ENCODE measurements around the gene DOCK10.

Gene DOCK10

GRCh38 chr2:225009768-225010167 lies 32.5 kb downstream of the DOCK10 start:
- no peak for DNase-seq

- DNase-seq: no peak
Measured at GRCh38 chr2:225008935-225009334, 33.3 kb downstream of the DOCK10 start.

DNA sequence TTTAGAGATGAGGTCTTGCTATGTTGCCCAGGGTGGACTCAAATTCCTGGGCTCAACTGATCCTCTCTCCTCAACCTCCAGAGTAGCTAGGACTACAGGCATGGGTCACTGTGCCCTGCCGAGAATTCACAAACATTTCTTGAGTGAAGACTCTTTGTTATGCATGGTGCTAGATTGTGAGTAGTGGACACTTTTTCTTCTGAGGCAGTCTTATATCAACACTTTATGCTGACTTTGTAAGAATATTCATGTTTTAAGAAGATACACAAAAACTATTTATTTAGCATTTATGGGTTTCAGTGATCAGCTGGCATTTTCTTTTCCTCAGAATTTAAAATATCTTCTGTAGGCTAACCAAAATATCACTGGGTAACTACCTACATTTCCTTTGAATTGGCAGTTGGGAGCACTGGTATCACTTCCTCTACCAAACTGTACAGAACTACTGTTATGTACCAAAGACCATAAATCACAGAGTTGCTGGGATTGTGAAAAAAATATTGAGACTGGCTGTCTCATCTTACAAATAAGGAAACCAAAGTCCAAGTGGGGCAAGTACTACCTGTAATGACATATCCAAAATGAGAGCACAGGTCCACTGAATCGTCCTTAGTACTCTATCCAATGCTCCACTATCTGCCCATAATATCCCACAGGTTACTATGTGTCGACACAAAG lies 34.0 kb downstream of the DOCK10 start:
- no peak for DNase-seq

DNA sequence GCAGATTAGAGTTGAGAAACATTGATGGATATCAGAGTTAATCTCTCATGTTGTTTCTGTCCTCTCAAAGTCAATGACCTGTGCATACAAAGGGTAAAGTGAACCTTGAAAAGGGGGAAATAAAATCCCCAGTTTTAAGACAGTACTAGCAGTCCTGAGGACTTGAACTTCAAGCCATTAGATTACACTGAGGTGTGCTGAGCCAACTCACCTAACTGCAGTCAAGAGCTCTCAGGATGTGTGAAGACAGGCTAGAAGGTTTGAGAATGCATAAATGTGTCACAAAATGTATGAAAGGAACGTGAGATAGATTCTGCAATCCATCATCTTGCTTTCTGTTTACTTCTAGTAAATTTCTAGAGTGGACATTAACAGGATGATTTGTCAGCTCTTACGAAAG lies 35.5 kb downstream of the DOCK10 start:
- no peak for DNase-seq

DNA sequence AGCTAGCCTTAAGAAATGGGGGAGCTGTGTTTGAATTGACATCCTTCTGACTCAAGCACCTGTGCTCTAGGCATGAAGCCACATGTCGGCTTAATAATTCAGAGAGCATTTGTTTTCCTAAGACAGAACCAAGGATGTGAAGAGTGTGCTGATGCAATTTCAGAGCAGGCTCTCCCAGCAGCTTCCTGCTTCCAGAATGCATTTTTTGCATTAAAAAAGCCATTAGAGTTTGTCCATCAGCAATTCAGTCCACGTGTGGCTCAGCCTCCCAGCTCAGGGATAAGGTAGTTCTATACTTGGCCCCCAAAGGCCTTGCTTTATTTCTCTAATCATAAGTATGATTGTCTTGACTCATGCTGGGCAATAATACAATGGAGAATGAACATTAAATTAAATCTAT lies 37.7 kb downstream of the DOCK10 start:
- DNase-seq: no peak

- no peak for DNase-seq
Measured at GRCh38 chr2:225002656-225003045, 39.6 kb downstream of the DOCK10 start.

DNA sequence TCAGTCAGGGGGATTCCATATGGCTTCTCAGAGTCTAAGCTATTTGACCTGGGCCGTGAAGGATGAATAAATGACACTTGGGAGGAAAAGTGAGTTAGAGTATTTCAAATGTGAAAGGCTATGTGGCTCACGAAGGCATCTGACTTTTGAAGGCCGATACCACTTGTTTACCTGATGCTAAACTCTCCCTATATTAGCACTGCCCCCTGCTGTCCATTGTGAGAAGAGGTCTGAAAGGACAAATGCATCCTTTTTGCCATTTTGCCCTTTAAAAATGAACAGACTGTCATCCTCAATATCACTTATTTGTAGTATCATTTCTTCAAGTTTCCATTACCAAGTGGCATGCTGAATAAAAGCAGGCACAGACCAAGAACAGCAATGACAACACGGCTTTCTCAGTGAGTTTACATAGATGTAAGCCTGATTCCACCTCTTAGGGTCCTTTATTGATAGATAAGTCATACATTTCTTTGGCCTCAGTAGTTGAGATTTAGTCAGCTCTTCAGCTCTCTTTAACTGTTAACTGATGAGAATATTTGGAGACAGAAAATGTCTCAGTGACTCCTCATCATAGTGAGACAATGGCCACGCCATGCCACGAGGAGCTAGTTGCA lies 40.1 kb downstream of the DOCK10 start:
- no peak for DNase-seq

DNA sequence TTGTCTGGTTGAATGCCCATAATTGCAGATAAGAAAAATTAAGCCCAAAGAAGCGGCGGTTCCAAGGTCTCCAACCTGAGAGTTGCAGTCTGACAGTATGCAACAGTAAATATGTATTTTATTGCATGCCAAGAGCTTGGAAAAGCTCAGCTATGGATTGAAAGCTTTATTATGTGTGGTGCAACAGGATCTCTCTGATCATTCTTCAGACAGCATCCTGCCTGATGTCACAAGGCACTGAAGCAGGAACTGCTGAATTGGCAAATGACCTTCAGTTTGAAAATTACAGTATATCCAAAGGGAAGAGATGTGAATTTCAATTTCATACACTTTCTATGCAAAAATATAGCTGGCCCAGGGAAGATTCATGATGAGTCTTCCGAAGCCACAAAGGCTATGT lies 42.5 kb downstream of the DOCK10 start:
- DNase-seq: no peak

DNA sequence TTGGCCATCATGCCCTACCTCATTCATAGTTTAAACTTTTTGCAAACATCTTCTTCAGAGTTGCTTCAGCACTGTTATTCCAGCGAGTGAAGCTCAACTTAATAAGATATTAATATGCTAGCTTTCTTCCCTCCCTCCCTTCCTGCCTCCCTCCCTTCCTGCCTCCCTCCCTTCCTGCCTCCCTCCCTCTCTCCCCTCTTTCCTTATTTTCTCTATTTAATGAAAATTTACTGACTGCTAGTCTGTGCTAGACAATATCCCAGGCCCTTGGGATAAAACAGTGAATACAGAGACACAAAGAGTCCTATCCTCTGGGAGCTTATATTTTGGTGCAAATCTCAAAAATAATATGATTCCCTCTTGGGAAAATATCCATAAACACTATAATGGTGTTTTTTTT lies 42.9 kb downstream of the DOCK10 start:
- no peak for DNase-seq

DNA sequence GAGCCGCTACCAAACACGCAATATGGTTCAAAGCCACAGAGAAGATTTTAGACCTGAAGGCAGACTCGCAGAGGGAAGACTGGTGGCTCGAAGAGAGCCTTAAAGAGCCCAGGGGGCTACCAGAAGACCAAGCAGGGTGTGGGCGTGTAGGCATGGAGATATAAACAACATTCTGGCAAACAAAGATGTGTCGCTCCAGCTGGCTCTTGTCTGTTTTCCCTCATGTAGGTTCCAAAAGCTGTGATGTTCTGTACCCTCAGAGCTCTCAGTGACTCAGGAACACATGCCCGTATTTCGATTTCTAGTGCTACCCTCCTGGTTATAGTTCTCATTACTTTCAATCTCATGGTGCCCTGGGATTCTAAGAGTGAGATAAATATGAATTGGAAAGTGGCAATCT lies 44.5 kb downstream of the DOCK10 start:
- no peak for DNase-seq

- DNase-seq: no peak
Measured at GRCh38 chr2:224995419-224995818, 46.8 kb downstream of the DOCK10 start.

- no peak for DNase-seq
Measured at GRCh38 chr2:224994242-224994823, 47.9 kb downstream of the DOCK10 start.

GRCh38 chr2:224990710-224991109 lies 51.6 kb downstream of the DOCK10 start:
- no peak for DNase-seq

- DNase-seq: no peak
Measured at GRCh38 chr2:224987733-224988132, 54.5 kb downstream of the DOCK10 start.

GRCh38 chr2:224986477-224986876 lies 55.8 kb downstream of the DOCK10 start:
- no peak for DNase-seq

- no peak for DNase-seq
Measured at GRCh38 chr2:224984637-224985036, 57.6 kb downstream of the DOCK10 start.

DNA sequence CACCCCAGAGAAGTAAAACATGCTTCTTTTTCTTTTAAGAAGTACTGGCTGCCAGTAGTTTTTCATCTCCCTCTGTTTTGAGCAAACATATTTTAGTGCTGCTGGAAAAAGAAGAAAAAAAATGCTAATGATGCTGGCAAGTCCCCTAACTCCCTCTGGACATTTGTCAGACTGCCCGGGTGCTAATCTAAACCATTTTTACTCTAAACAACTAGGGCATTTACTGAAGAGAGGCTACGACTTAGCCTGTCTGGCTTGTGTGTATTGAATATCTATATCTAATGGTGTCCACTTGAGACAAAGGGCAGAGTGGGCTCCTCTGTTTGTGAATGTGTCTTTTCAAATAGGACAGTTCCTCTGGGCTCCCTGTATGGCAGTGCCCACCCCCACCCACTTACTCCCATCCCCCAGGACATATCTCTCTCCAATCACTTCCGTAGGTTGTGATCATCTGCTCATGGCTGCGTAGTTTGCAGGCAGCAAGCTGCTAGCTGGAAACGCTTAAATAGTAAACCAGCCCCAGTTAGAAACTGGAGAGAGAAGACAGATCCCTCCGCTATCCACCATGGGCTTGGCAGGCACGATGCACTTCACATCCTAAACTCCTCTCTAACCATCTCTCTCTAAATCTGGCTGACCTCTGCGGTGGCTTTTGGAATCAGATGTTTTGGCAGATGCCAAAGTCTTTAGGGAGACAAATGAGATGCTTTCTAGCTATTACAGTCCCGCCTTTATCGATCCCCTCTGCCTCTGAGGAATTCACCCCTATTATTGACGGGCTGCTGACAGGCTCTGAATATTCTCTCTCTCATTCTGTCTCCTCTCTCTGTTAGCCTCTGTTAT lies 58.3 kb downstream of the DOCK10 start:
- DNase-seq: no peak

GRCh38 chr2:224982910-224983711 lies 59.2 kb downstream of the DOCK10 start:
- no peak for DNase-seq

- no peak for DNase-seq
Measured at GRCh38 chr2:224982226-224982625, 60.0 kb downstream of the DOCK10 start.

GRCh38 chr2:224976629-224977525 lies 65.4 kb downstream of the DOCK10 start:
- DNase-seq: no peak

- DNase-seq: no peak
Measured at GRCh38 chr2:224975761-224976160, 66.5 kb downstream of the DOCK10 start.

Measured in SIG-M5 (cell line).